A549 treated with ZK216348 at 1 μM for 4 hours (cell line): ENCODE measurements around the gene CPSF6. TPM values are rescaled to one million over a fixed set of nuclear protein-coding genes. Genes with fewer than 3 reads are reported as not detected.

Experiments used
- total RNA-seq: library from RNA; stranded (reverse); fragments of 200-300 nt; extraction: Qiagen RNA extraction; gene quantifications from 5 replicates; pipeline ENCODE4 v1.2.3, GENCODE V29; 2022; ENCODE audit warnings: low read depth

Gene CPSF6
- total RNA-seq = 58.5 to 67.8 TPM (median 64.2 TPM) in 5 replicates

DNA sequence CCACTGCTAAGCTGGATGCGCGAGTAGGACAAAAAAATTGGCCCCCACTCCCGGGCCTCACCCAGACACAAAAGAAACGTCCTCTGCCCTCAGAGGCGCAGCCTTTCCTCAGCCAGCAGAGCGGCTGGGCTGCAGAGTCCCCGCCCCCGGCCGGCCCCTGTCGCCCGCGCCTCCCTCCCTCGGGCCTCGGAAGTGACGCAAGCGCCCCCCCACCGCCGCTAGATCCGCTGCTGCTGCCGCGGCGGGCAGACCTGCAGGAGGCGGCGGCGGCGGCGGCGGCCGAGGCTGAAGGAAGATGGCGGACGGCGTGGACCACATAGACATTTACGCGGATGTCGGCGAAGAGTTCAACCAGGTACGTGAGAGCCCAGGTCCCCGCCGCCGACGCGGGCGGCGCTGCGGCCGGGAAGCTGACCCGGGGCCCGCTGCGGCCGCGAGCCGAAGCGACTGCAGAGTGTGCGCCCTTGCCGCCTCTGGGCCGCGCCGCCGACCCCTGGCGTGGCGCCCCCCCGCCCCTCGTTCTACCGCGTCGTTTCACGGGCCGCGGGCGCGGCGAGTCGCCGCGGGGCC is at the start of gene CPSF6:
Gene CPSF6, plus strand, starts transcription at position 218 of the 570 bp plus-strand sequence. Its CDS starts 78 bp downstream, at position 296.

Other genes with a start within 250 kb of the CPSF6 start
- 0.34 to 2.5 TPM (median 1.7 TPM) in 4 of 5 replicates, not detected in the other for gene LYZ, start 108.8 kb downstream of the CPSF6 start, total RNA-seq
- gene YEATS4, start 120.2 kb downstream of the CPSF6 start, total RNA-seq = 33.4 to 38.0 TPM (median 34.9 TPM) in 5 replicates
- 7.6 to 13.7 TPM (median 10.7 TPM) in 5 replicates for gene FRS2, start 230.8 kb downstream of the CPSF6 start, total RNA-seq